ENCODE measurements around the gene FNDC3B. TPM values are rescaled to one million over a fixed set of nuclear protein-coding genes. Genes with fewer than 3 reads are reported as not detected.

The FNDC3B gene
- total and polyA plus RNA-seq, 2 of the 8 experiments (the other 6 are each of a cell fraction or from before 2014, with no cell fraction given), result 14.1 to 44.4 TPM

- no peak for TF ChIP-seq CHD7 (IDR thresholded peaks at IDR 0.05; ENCODE audit: insufficient replicate concordance, low read length)
- TF ChIP-seq KDM4A (IDR thresholded peaks at IDR 0.05; ENCODE audit: low read depth, low read length, severe bottlenecking), result no peak
Observed at GRCh38 chr3:172373912-172374311, 334.5 kb downstream of the FNDC3B start (continued).
